Stimulated activated CD8-positive, alpha-beta memory T cell treated with anti-CD3 and anti-CD28 coated beads, Interleukin-15, amount 100 ng/mL, for 1 hour (primary cell): ENCODE data around the gene SCIMP.
"Not testable (repeated sequence)": the region's sequence is repeated elsewhere in the genome, so short reads cannot be mapped to it uniquely, and the experiment has no call there.

Source experiments
- DNase-seq: peaks from one replicate; pipeline ENCODE4 v3.0.0-alpha.2; 2020; ENCODE audit warnings: low read depth

The SCIMP gene

DNA sequence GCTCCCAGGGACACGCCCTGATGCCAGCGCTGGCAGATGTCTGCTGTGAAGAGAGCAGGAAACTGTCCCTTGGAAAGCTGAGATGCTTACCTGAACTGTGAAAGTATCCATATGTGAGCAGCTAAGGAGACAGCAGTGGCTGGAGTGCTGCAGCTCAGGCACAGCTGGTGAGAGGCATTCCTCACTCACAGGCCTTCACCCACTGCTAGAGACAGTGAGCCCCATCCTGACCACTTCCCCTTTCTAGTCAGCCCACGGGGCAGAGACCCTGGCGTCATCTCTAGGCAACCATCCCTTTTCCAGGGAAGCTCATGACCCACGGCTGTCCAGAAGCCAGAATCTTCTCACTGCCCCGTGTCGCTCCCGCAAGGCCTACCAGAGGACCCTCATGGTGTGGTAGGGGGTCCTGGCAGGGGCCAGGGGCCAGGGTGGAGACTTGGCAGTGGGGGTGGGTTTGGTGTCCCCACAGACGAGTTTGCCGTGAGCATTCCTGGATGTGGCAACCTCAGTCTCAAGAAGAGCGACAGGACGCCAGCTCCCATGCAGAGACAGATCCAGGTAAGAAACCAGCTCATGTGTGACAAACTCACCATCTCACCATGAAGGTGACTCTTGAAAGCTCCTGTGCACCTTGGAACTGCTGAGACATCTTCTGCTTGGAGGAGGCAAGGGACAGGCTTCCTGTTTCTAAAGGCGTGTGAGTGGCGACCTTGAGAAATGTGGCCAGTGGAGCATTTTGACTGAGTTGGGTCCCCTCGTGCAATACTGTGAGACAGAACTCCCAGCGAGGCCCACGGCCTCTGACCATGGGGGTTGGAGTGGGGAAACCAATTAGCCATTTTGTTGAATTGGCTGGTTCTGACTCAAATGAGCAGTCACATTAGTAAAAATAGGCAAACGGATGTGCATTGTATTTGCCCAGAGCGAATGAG, at the start of gene SCIMP:
Gene SCIMP (minus strand): TSS at position 216 of the 932 bp plus-strand sequence. CDS start 105 bp downstream, at position 111.
- no peak for DNase-seq

DNA sequence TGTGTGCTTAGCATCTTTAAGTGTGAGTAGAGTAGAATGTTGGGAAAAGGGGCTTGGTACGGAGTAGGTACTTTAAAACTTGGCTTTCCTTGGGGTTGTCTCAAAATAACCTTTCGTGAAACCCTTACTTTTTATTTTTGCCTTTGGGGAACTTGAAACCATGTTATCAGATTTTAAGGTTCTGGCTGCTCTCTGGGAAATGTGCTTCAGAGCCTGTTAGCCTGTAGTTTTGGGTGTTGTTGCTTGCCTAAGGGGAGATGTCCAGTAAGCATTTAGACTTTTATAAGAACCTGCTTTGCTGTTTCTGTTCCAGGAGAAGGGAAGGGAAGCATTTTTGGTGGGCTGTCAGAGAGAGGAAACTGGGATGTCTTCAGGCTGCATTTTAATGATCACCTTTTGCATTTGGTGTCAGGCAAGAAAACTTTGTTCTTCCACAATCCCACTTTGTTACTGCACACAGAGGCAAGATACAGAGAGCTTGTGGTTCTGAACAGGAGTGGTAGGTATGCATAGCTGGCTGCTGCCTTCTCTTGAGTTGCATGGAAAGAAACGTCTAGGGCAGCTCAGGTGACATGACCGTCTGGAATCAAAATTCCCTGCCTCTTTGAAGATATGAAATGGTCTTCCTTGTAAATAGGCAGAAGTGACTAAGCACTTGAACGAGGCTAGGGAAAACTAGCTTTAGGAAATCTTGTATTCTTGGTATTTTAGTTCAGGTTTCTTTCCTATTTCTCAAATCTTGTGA, 49.1 kb upstream of the SCIMP start:
- no peak for DNase-seq

GRCh38 chr17:5282642-5283217, 48.1 kb upstream of the SCIMP start:
- no peak for DNase-seq

- DNase-seq, result peak; percentile 87
These were observed 47.4 kb upstream of the SCIMP start, which contains the start of gene RABEP1 for GRCh38 chr17:5281814-5282641. TSS of gene RABEP1 (plus strand) at chr17:5282284. CDS start at chr17:5282487, 203 bp downstream.

- DNase-seq, result no peak
These were observed 37.7 kb upstream of the SCIMP start for GRCh38 chr17:5272322-5272721.

DNA sequence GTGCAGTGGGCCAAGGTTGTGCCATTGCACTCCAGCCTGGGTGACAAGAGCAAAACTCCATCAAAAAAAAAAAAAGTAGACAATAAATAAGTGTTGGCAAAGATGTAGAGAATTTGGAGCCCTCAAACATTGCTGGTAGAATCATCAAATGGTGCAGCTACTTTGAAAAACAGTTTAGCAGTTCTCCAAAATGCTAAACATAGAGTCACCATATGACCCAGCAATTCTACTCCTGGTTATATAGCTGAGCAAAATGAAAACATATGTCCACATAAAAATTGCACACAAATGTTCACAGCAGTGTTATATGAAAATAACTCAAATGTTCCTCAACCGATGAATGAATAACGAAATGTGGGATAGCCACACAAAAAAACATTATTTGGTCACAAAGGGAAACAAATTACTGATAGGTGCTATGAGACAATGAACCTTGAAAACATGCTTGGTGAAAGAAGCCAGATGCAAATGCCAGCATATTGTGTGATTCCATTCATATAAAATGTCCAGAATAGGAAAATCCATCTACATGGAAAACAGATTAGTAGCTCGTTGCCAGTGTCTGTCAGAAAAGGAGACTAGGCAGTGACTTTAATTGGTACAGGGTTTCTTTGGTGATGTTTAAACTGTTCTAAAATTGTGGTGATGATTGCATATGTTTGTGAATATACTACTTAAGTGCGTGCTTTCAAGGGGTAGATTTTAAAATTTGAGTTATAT, 34.7 kb upstream of the SCIMP start:
- no peak for DNase-seq

- no peak for DNase-seq
These were observed 30.2 kb upstream of the SCIMP start for GRCh38 chr17:5264893-5265292.

GRCh38 chr17:5263441-5263840, 28.8 kb upstream of the SCIMP start:
- DNase-seq, result no peak

DNA sequence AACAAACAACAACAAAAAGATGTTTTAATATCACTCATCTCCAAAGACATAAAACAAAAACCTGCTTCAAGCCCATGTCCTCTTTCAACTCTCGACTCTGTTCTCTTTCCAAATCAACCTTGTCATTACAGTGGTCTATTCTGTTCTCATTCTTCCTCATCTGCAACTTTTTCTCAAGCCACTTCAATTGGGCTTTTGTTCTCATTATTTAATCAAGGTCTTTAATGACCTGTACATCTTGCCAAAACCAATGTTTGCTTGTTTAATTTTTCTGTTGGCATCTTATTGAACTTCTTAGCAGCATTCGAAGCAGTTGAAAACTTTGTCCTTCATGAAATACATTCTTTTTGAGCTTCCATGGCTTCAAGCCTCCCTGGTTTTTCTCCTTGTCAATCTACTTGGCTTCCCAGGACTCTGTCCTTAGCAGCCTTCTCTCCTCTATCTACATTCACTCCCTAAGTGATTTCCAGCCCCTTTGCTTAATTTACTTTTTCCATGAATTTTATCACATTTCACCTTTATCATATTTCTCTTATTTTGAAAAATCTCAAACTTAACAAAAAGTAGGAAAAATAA, 27.8 kb upstream of the SCIMP start:
- no peak for DNase-seq

- DNase-seq, result no peak
These were observed 25.9 kb upstream of the SCIMP start for GRCh38 chr17:5260542-5260941.

DNA sequence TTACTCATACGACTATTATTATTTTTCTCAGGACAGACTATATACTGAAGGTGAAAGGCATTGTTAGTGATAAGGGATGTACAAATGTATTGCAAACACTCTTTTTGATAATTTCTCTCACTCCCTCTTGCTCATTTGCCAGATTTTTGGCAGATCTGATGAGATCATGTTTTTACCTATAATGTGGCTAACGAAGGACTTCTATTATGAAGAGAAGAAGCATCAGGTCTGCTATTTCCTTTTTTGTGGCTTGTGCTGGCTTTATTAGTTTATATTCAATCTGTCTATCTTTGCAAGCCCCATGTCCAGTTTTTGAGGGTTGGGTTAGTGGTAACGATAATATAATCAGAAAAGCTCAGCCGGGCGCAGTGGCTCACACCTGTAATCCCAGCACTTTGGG, 22.5 kb upstream of the SCIMP start:
- DNase-seq, result no peak

DNA sequence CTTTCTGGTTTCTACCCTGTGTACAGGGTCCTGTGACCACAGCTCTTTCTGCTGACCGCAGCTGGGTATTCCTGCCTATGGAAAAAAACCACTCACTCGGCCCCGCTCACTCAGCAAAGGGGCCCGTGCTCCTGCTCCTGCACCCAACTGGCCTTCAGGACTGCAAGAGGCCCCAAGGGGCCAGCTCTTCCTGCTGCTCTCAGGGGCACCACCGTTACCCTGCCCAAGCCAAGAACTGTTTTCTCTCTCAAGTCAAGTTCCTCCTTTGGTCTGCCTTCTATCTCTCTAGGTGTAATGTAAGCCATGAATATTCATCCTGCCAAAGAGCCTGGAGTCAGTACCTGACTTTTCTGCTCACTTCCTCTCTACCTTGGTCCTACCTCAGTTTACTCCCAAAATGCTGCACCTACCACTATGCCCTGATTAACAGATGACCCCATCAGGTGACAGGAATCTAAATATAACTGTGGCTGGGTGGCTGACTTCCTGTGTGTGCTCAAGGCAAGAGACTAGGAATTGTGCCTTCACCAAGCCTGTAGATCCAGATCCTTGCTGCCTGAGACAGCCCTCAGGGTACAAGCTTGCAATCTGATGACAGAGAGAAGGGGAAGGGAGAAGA, 20.4 kb upstream of the SCIMP start:
- DNase-seq, result no peak

DNA sequence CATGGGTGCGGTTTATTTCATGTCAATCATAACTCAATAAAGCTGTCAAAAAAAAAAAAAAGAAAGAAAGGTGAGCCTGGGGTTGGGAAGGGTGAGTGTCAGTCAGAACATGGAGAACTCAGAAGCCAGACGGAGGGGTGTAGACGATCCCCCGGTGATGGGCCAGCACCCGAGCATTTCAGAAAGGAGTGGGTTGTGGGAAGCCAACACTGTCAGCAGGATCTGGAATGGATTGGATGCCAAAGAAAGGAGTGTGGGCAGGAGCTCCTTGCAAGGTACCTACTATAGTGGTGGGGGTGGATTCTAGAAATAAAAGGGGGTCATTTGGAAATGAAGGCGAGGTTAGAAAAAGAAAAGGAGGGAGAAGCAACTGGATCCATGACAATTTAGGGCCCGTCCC, 19.8 kb upstream of the SCIMP start:
- DNase-seq, result no peak

- peak; percentile 26 for DNase-seq
These were observed 15.0 kb upstream of the SCIMP start for GRCh38 chr17:5249615-5250014.

DNA sequence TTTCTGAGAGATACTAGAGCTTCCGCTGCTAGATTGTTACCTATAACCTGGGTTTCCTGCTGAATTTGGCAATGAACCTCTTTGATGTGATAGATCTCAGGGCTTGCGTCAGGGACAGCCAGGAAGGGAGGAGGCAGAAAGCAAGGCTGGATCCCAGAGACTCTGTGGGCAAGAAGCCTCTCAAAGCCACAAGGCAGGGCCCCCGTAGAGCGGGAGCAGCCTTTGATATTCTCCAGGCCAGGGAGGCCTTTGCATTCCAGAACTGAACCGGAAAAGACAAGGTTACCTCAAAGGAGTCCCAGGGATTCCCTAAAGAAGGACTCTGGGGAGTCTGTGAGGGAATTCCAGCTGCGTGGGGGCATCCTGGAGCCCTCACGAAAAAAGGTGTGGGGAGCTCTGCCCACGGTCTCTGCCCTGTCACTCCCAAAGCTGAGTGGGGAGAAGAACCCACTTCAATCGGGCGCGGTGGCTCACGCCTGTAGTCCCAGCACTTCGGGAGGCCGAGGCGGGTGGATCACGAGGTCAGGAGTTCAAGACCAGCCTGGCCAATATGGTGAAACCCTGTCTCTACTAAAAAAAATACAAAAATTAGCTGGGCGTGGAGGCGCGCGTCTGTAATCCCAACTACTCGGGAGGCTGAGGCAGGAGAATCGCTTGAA, 14.3 kb upstream of the SCIMP start:
- DNase-seq, result no peak

GRCh38 chr17:5247621-5248020, 13.0 kb upstream of the SCIMP start:
- DNase-seq, result no peak

DNA sequence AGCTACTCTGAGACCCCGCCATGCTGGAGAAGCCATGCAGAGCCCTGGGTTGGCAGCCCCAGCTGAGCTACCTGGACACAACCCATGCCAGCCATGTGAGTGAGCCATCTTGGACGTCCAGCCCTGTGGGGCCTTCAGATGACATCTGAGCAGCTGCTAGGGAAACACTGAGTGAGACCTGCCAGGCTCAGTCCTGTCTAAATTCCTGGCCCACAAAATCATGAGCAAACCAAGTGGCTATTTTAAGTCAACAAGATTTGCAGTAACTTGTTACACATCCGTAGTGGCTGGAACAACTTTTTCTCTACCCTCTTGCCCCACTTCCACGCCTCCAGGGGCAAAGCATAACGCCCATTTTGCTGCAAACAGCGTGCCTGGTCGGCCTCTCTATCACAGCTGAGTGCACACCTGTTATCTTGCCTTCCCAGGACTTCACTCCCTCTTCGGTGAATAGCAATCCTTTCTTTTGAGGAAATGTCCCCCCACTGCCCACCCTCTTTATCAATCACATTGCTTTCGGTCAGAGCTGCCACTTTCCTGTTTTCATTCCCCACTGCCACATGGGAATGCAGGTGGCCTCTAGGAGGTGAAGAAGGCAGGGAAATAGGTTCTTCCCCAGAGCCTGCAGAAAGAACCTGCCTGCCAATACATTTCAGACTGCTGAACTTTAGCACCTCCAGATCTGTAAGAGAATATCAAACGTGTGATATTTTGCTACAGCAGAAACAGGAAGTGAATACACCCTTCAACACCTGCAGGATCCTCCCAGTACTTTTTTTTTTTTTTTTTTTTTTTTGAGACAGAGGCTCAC, 7.4 kb upstream of the SCIMP start:
- DNase-seq, result no peak

DNA sequence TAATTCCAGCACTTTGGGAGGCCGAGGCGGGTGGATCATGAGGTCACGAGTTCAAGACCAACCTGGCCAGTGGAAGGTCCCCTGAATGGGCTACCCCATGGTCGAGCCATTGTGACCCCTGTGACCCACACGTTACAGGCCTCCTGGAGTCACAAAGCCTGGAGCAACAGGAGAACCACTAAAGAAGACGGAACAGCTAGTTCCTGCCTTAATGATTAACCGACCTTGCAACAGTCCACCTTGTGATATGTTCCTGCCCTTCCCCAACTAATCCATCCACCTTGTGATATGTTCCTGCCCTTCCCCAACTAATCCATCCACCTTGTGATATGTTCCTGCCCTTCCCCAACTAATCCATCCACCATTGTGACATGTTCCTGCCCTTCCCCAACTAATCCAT, 5.1 kb upstream of the SCIMP start:
- DNase-seq, result not testable (repeated sequence)

DNA sequence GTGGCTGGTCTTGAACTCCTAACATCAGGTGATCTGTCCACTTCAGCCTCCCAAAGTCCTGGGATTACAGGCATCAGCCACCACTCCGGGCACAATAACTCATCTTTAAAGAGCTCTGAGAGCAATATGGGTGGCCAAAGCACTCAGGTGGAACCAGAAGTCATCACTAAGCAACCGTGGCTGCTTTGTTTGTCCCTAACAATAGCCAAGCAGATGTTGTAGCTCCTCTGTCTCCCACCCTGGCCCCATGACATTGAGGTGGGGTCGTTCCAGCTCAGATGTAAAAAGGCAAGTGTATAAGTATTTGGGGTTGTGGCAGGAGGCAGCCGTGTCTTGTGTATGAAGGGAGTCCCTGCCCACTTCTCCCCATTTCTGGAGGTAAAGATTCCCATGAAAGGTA, 3.7 kb upstream of the SCIMP start:
- no peak for DNase-seq
